Activated naive CD8-positive, alpha-beta T cell treated with anti-CD3 and anti-CD28 coated beads, Interleukin-2, amount 10 ng/mL, durations not matched to agents 7 days and 5 days (primary cell): ENCODE measurements around the gene PLS3. TPM values are rescaled to one million over a fixed set of nuclear protein-coding genes. Genes with fewer than 3 reads are reported as not detected.

Experiments
- ATAC-seq: fragments of 150-1000 bp; cut with Tn5 transposase; one replicate; pipeline ENCODE4 v1.10.0; 2021; ENCODE audit warnings: low read depth, moderate library complexity
- POLR2A ChIA-PET: fragments of 350-600 bp; sonication (Branson Sonifier 250); formaldehyde crosslinking; loops from one replicate; lab custom pipeline; 2021; ENCODE audit warnings: antibody characterized with exemption; lab: Charles Lee
- DNase-seq: peaks from one replicate; pipeline ENCODE4 v3.0.0; 2021
- H3K27ac Mint-ChIP-seq: one replicate; pipeline ENCODE4 v1.8.0; 2022; ENCODE audit warnings: mild to moderate bottlenecking, mixed read lengths
- H3K27me3 Mint-ChIP-seq: one replicate; pipeline ENCODE4 v1.8.0; 2022; ENCODE audit warnings: mild to moderate bottlenecking, moderate library complexity, mixed read lengths
- H3K36me3 Mint-ChIP-seq: one replicate; pipeline ENCODE4 v1.8.0; 2021; ENCODE audit warnings: mild to moderate bottlenecking, mixed read lengths
- H3K4me1 Mint-ChIP-seq: one replicate; pipeline ENCODE4 v1.8.0; 2021; ENCODE audit warnings: mixed read lengths
- H3K4me3 Mint-ChIP-seq: one replicate; pipeline ENCODE4 v1.8.0; 2022; ENCODE audit warnings: mild to moderate bottlenecking, moderate library complexity, mixed read lengths
- H3K9me3 Mint-ChIP-seq: one replicate; pipeline ENCODE4 v1.8.0; 2021; ENCODE audit warnings: mixed read lengths
- total RNA-seq, 2 experiments: library from RNA; stranded (reverse); gene quantifications; one replicate each; pipeline ENCODE4 v1.2.3, GENCODE V29; 2021

The PLS3 gene
- total RNA-seq, 2 experiments from 2014 or later, result 0.53 TPM; not detected in 1

- no peaks in the 10 kb centered on the region for H3K4me1 Mint-ChIP-seq
- H3K27me3 Mint-ChIP-seq, result no peaks in the 10 kb centered on the region
- H3K9me3 Mint-ChIP-seq, result no peaks in the 10 kb centered on the region
- POLR2A ChIA-PET, result no interaction called here
- DNase-seq (no peak), ATAC-seq (no peak)
- H3K4me3 Mint-ChIP-seq, result no peak overlapping the region
- H3K27ac Mint-ChIP-seq, result no peak overlapping the region
- no peaks in the 10 kb centered on the region for H3K36me3 Mint-ChIP-seq
Measured at GRCh38 chrX:115696939-115697338, 136.0 kb downstream of the PLS3 start.

- no peaks in the 10 kb centered on the region for H3K27me3 Mint-ChIP-seq
- POLR2A ChIA-PET, result no interaction called here
- no peaks in the 10 kb centered on the region for H3K9me3 Mint-ChIP-seq
- no peak overlapping the region for H3K4me3 Mint-ChIP-seq
- no peak for DNase-seq
- no peaks in the 10 kb centered on the region for H3K36me3 Mint-ChIP-seq
- H3K4me1 Mint-ChIP-seq, result no peaks in the 10 kb centered on the region
- no peak for ATAC-seq
- H3K27ac Mint-ChIP-seq, result no peak overlapping the region
Measured at GRCh38 chrX:115697806-115698205, 136.8 kb downstream of the PLS3 start.
